HL-60 (cell line): ENCODE results near the gene DKK3.

Experiments
- DNase-seq, 2 experiments: peaks; one replicate each; pipeline ENCODE4 v3.0.0-alpha.2; 2010 to 2020; ENCODE audit warnings: low read depth in 1 of 2, low spot score in 1 of 2
- H3K27ac ChIP-seq: fragments of 250-450 bp; sonication (Bioruptor Pico); replicated peaks from 2 replicates; pipeline ENCODE4 v1.5.1; 2020; ENCODE audit warnings: mild to moderate bottlenecking, moderate library complexity
- H3K27me3 ChIP-seq: fragments of 250-450 bp; sonication (Bioruptor Pico); 2 replicates; pipeline ENCODE4 v1.5.1; 2021; ENCODE audit warnings: mild to moderate bottlenecking, moderate library complexity; ENCODE audit not compliant: insufficient read depth, poor library complexity, severe bottlenecking
- H3K4me3 ChIP-seq: replicated peaks from 2 replicates; pipeline ENCODE4 v1.5.1; 2011; ENCODE audit warnings: mild to moderate bottlenecking, control low read depth, low read length; ENCODE audit not compliant: insufficient read depth
- GABPA ChIP-seq: IDR thresholded peaks from 2 replicates; pipeline ENCODE4 v1.6.1; 2012; ENCODE audit warnings: low read depth
- POLR2AphosphoS5 ChIP-seq: IDR thresholded peaks from 2 replicates; pipeline ENCODE4 v1.6.1; 2012; ENCODE audit warnings: low read depth
- SPI1 ChIP-seq: IDR thresholded peaks from 2 replicates; pipeline ENCODE4 v1.6.1; 2012; ENCODE audit warnings: low read depth, mild to moderate bottlenecking, borderline replicate concordance
- TF ChIP-seq, protein P1 (sequence below): IDR thresholded peaks from 2 replicates; pipeline ENCODE4 v1.6.1; 2012; ENCODE audit warnings: low read depth; ENCODE audit not compliant: insufficient replicate concordance
- TF ChIP-seq, protein P2 (sequence below): IDR thresholded peaks from one replicate; pipeline ENCODE4 v1.5.1; 2011; ENCODE audit warnings: low read length, control low read depth, inconsistent platforms; ENCODE audit not compliant: insufficient read depth

The DKK3 gene

GRCh38 chr11:11929920-11930319, 78.5 kb downstream of the DKK3 start:
- Histone ChIP-seq H3K27ac (no peak overlapping the region), H3K27me3 (no peaks in the 10 kb centered on the region), H3K4me3 (no peak overlapping the region)
- TF ChIP-seq GABPA: no peak
- no peak for DNase-seq

DNA sequence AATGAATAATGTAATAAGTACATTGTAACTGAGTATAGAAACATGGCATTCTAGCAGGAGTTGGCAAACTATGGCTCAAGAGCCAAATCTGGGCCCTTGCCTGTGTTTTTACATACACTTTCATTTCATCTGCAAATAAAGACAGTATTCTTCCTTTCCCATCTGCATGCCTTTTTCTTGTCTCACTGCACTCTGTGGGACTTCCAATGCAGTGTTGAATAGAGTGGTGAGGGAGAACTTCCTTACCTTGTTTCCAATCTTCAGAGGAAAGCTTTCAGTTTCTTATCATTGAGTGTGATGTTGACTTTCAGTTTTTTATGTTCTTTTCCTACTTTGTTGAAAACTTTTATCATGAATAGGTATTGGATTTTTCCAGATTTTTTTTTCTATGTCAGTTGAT, 84.6 kb downstream of the DKK3 start:
- DNase-seq: no peak
- H3K27ac ChIP-seq: no peak overlapping the region

GRCh38 chr11:11916981-11917399, 91.4 kb downstream of the DKK3 start:
- no peaks in the 10 kb centered on the region for H3K27me3 ChIP-seq
- no peak overlapping the region for H3K27ac ChIP-seq
- H3K4me3 ChIP-seq: no peak overlapping the region
- no peak for DNase-seq
- TF ChIP-seq, protein P1, sequence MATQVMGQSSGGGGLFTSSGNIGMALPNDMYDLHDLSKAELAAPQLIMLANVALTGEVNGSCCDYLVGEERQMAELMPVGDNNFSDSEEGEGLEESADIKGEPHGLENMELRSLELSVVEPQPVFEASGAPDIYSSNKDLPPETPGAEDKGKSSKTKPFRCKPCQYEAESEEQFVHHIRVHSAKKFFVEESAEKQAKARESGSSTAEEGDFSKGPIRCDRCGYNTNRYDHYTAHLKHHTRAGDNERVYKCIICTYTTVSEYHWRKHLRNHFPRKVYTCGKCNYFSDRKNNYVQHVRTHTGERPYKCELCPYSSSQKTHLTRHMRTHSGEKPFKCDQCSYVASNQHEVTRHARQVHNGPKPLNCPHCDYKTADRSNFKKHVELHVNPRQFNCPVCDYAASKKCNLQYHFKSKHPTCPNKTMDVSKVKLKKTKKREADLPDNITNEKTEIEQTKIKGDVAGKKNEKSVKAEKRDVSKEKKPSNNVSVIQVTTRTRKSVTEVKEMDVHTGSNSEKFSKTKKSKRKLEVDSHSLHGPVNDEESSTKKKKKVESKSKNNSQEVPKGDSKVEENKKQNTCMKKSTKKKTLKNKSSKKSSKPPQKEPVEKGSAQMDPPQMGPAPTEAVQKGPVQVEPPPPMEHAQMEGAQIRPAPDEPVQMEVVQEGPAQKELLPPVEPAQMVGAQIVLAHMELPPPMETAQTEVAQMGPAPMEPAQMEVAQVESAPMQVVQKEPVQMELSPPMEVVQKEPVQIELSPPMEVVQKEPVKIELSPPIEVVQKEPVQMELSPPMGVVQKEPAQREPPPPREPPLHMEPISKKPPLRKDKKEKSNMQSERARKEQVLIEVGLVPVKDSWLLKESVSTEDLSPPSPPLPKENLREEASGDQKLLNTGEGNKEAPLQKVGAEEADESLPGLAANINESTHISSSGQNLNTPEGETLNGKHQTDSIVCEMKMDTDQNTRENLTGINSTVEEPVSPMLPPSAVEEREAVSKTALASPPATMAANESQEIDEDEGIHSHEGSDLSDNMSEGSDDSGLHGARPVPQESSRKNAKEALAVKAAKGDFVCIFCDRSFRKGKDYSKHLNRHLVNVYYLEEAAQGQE: no peak
- TF ChIP-seq POLR2AphosphoS5 (no peak), SPI1 (no peak), GABPA (no peak)
- TF ChIP-seq, protein P2, sequence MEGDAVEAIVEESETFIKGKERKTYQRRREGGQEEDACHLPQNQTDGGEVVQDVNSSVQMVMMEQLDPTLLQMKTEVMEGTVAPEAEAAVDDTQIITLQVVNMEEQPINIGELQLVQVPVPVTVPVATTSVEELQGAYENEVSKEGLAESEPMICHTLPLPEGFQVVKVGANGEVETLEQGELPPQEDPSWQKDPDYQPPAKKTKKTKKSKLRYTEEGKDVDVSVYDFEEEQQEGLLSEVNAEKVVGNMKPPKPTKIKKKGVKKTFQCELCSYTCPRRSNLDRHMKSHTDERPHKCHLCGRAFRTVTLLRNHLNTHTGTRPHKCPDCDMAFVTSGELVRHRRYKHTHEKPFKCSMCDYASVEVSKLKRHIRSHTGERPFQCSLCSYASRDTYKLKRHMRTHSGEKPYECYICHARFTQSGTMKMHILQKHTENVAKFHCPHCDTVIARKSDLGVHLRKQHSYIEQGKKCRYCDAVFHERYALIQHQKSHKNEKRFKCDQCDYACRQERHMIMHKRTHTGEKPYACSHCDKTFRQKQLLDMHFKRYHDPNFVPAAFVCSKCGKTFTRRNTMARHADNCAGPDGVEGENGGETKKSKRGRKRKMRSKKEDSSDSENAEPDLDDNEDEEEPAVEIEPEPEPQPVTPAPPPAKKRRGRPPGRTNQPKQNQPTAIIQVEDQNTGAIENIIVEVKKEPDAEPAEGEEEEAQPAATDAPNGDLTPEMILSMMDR: no peak

More for the DNA sequence above, 84.6 kb downstream of the DKK3 start:
- TF ChIP-seq POLR2AphosphoS5 (no peak), GABPA (no peak)
- TF ChIP-seq, protein P2: no peak
- no peak overlapping the region for H3K4me3 ChIP-seq
- H3K27me3 ChIP-seq: no peaks in the 10 kb centered on the region

GRCh38 chr11:11915625-11916024, 92.8 kb downstream of the DKK3 start:
- Histone ChIP-seq H3K27me3 (no peaks in the 10 kb centered on the region), H3K27ac (no peak overlapping the region), H3K4me3 (no peak overlapping the region)
- TF ChIP-seq POLR2AphosphoS5 (no peak), SPI1 (no peak), GABPA (no peak)
- TF ChIP-seq, protein P2: no peak
- TF ChIP-seq, protein P1: no peak
- no peak for DNase-seq
